ENCODE measurements around the gene CAPNS1.
A peak's percentile ranks its signal among the peaks of the same experiment; 100 is the strongest.

CAPNS1 gene

DNA sequence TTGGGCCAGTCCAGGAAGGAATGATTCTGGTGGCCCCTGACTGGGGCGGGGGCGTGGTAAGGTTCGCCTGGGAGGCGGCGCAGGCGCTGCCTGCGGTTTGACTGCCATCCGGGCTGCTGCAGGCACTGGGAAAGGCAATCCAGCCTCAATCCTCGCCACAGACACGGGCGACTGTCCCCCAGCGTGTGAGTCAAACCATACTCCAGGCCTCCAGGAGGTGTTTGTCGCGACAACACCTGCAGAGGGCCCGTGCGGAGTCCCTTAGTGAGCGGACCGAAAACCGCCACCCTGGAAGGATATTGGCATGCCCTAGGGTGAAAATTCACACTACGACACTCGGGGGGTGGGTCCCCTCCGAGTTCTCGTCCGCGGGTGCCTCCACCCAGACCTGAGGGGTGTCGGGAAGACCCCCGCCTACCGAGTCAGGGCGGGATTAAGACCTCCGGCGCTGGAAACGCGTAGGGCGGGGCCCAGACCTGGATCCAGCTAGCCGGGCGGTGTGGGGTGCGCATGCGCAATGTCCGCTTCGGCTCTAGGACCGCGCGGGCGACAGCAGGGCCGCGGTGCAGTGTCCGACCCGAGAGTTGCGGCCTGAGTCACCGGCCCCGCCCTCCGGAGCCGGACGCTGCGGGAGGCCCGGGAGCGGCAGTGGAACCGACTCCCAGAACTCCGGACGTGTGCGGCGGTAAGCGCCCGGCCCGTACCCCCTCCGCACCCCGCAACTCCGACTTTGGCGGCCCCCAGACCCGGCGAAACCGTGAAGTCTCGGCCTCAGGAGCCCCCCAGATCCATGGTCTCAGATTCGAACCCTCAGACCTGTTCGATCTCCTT lies at the start of gene CAPNS1:
Gene CAPNS1 (plus strand): TSS at position 594 of the 831 bp plus-strand sequence. CDS start 946 bp downstream, outside the sequence.
- peaks cover 16 to 23% of the 10 kb centered on the region in 2 donors for H3K36me3 ChIP-seq (ENCODE audit: control insufficient read depth in 1 of 2, insufficient read depth in 2 of 2, low read length in 2 of 2)
- no peaks in the 10 kb centered on the region for H3K9me3 ChIP-seq (ENCODE audit: control insufficient read depth in 1 of 2, low read length in 2 of 2)
- H3K27ac ChIP-seq (ENCODE audit: low read depth, low read length) = peak within 1 kb of the TSS; percentile 99
- H3K4me1 ChIP-seq (ENCODE audit: control insufficient read depth in 1 of 2, insufficient read depth in 2 of 2, low read length in 2 of 2) = peaks cover 9 to 20% of the 10 kb centered on the region in 2 donors
- H3K27me3 ChIP-seq (ENCODE audit: control insufficient read depth in 1 of 2, insufficient read depth in 2 of 2, low read length in 2 of 2) = no peaks in the 10 kb centered on the region
- H3K9ac ChIP-seq (ENCODE audit: low read depth in 1 of 2, low read length in 2 of 2) = peak within 1 kb of the TSS; percentile 100
- peak within 1 kb of the TSS; percentile 98 to 100 for H3K4me3 ChIP-seq (ENCODE audit: low read depth in 1 of 2, low read length in 2 of 2)

DNA sequence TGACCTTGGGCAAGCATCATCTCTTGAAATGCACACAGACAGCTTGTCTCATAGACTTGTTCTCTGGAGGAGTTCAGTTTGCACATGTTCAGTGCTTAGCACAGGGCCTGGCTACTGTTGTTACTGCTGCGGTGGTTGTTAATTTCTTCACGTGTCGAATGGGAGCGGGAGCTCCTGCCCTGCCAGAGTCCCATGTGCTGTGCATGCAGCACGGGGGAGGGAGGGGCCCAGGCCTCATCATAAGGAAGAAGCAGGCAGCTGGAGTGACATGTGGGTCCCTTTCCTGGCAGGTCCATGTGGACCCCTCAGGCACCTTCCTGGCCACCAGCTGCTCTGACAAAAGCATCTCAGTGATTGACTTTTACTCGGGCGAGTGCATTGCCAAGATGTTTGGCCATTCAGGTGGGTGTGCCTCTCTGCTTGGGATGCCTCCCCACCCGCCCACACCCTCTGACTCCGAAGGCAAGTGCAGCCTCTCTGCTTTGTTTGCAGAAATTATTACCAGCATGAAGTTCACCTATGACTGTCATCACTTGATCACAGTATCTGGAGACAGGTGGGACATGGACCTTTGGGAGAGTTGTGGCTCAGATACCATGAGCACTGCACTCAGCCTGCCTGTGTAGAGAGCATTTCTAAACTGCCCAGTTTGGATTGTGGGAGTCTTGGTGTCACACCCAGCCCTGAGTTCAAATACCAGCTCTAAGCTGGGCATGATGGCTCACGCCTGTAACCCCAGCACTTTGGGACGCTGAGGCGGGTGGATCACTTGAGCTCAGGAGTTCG lies 48.8 kb upstream of the CAPNS1 start:
- Histone ChIP-seq H3K27ac (ENCODE audit: low read depth, low read length) (no peak overlapping the region), H3K4me3 (ENCODE audit: low read depth in 1 of 2, low read length in 2 of 2) (no peak overlapping the region), H3K9me3 (ENCODE audit: control insufficient read depth in 1 of 2, low read length in 2 of 2) (no peaks in the 10 kb centered on the region), H3K9ac (ENCODE audit: low read depth in 1 of 2, low read length in 2 of 2) (no peak overlapping the region), H3K36me3 (ENCODE audit: control insufficient read depth in 1 of 2, insufficient read depth in 2 of 2, low read length in 2 of 2) (peaks cover 2 to 18% of the 10 kb centered on the region in 2 donors), H3K27me3 (ENCODE audit: control insufficient read depth in 1 of 2, insufficient read depth in 2 of 2, low read length in 2 of 2) (no peaks in the 10 kb centered on the region), H3K4me1 (ENCODE audit: control insufficient read depth in 1 of 2, insufficient read depth in 2 of 2, low read length in 2 of 2) (no peaks in the 10 kb centered on the region)

DNA sequence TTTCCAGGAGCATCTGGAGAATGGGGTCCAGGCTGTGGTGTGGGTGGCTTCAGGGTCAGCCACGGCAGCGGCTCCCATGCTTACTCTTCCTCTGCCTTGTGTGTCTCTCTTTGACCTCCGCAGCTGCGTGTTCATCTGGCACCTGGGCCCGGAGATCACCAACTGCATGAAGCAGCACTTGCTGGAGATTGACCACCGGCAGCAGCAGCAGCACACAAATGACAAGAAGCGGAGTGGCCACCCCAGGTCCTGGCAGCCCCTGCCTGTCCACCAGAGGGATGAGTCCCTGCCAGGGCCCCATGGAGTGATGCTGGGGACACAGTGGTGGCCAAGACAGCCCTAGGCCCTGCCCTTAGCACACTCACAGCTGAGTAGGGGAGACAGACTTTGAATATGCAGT lies 47.3 kb upstream of the CAPNS1 start:
- no peak overlapping the region for H3K4me3 ChIP-seq (ENCODE audit: low read depth in 1 of 2, low read length in 2 of 2)
- H3K36me3 ChIP-seq (ENCODE audit: control insufficient read depth in 1 of 2, insufficient read depth in 2 of 2, low read length in 2 of 2) = peaks cover 2 to 18% of the 10 kb centered on the region in 2 donors
- no peaks in the 10 kb centered on the region for H3K4me1 ChIP-seq (ENCODE audit: control insufficient read depth in 1 of 2, insufficient read depth in 2 of 2, low read length in 2 of 2)
- H3K9me3 ChIP-seq (ENCODE audit: control insufficient read depth in 1 of 2, low read length in 2 of 2) = no peaks in the 10 kb centered on the region
- H3K27me3 ChIP-seq (ENCODE audit: control insufficient read depth in 1 of 2, insufficient read depth in 2 of 2, low read length in 2 of 2) = no peaks in the 10 kb centered on the region
- no peak overlapping the region for H3K9ac ChIP-seq (ENCODE audit: low read depth in 1 of 2, low read length in 2 of 2)
- H3K27ac ChIP-seq (ENCODE audit: low read depth, low read length) = no peak overlapping the region

- no peak overlapping the region for H3K27ac ChIP-seq (ENCODE audit: low read depth, low read length)
- peaks cover 2 to 16% of the 10 kb centered on the region in 2 donors for H3K36me3 ChIP-seq (ENCODE audit: control insufficient read depth in 1 of 2, insufficient read depth in 2 of 2, low read length in 2 of 2)
- no peak overlapping the region for H3K9ac ChIP-seq (ENCODE audit: low read depth in 1 of 2, low read length in 2 of 2)
- no peaks in the 10 kb centered on the region for H3K4me1 ChIP-seq (ENCODE audit: control insufficient read depth in 1 of 2, insufficient read depth in 2 of 2, low read length in 2 of 2)
- H3K4me3 ChIP-seq (ENCODE audit: low read depth in 1 of 2, low read length in 2 of 2) = no peak overlapping the region
- no peaks in the 10 kb centered on the region for H3K27me3 ChIP-seq (ENCODE audit: control insufficient read depth in 1 of 2, insufficient read depth in 2 of 2, low read length in 2 of 2)
- H3K9me3 ChIP-seq (ENCODE audit: control insufficient read depth in 1 of 2, low read length in 2 of 2) = no peaks in the 10 kb centered on the region
These were observed 46.7 kb upstream of the CAPNS1 start for GRCh38 chr19:36093146-36093662.

- Histone ChIP-seq H3K9ac (ENCODE audit: low read depth in 1 of 2, low read length in 2 of 2) (no peak overlapping the region), H3K36me3 (ENCODE audit: control insufficient read depth in 1 of 2, insufficient read depth in 2 of 2, low read length in 2 of 2) (peaks cover 0 to 12% of the 10 kb centered on the region in 2 donors), H3K27me3 (ENCODE audit: control insufficient read depth in 1 of 2, insufficient read depth in 2 of 2, low read length in 2 of 2) (no peaks in the 10 kb centered on the region), H3K27ac (ENCODE audit: low read depth, low read length) (no peak overlapping the region), H3K4me3 (ENCODE audit: low read depth in 1 of 2, low read length in 2 of 2) (no peak overlapping the region), H3K9me3 (ENCODE audit: control insufficient read depth in 1 of 2, low read length in 2 of 2) (no peaks in the 10 kb centered on the region), H3K4me1 (ENCODE audit: control insufficient read depth in 1 of 2, insufficient read depth in 2 of 2, low read length in 2 of 2) (no peaks in the 10 kb centered on the region)
These were observed 46.2 kb upstream of the CAPNS1 start for GRCh38 chr19:36093687-36094086.

- Histone ChIP-seq H3K4me1 (ENCODE audit: control insufficient read depth in 1 of 2, insufficient read depth in 2 of 2, low read length in 2 of 2) (no peaks in the 10 kb centered on the region), H3K9me3 (ENCODE audit: control insufficient read depth in 1 of 2, low read length in 2 of 2) (no peaks in the 10 kb centered on the region), H3K4me3 (ENCODE audit: low read depth in 1 of 2, low read length in 2 of 2) (no peak overlapping the region), H3K36me3 (ENCODE audit: control insufficient read depth in 1 of 2, insufficient read depth in 2 of 2, low read length in 2 of 2) (peaks cover 0 to 5% of the 10 kb centered on the region in 2 donors), H3K27me3 (ENCODE audit: control insufficient read depth in 1 of 2, insufficient read depth in 2 of 2, low read length in 2 of 2) (no peaks in the 10 kb centered on the region), H3K27ac (ENCODE audit: low read depth, low read length) (no peak overlapping the region), H3K9ac (ENCODE audit: low read depth in 1 of 2, low read length in 2 of 2) (no peak overlapping the region)
These were observed 42.8 kb upstream of the CAPNS1 start for GRCh38 chr19:36097036-36097435.

- H3K36me3 ChIP-seq (ENCODE audit: control insufficient read depth in 1 of 2, insufficient read depth in 2 of 2, low read length in 2 of 2) = peaks cover 0 to 15% of the 10 kb centered on the region in 2 donors
- H3K27me3 ChIP-seq (ENCODE audit: control insufficient read depth in 1 of 2, insufficient read depth in 2 of 2, low read length in 2 of 2) = no peaks in the 10 kb centered on the region
- H3K27ac ChIP-seq (ENCODE audit: low read depth, low read length) = no peak overlapping the region
- no peak overlapping the region for H3K9ac ChIP-seq (ENCODE audit: low read depth in 1 of 2, low read length in 2 of 2)
- H3K4me3 ChIP-seq (ENCODE audit: low read depth in 1 of 2, low read length in 2 of 2) = no peak overlapping the region
- no peaks in the 10 kb centered on the region for H3K9me3 ChIP-seq (ENCODE audit: control insufficient read depth in 1 of 2, low read length in 2 of 2)
- no peaks in the 10 kb centered on the region for H3K4me1 ChIP-seq (ENCODE audit: control insufficient read depth in 1 of 2, insufficient read depth in 2 of 2, low read length in 2 of 2)
These were observed 40.6 kb upstream of the CAPNS1 start for GRCh38 chr19:36099166-36099785.

GRCh38 chr19:36100476-36100875 lies 39.4 kb upstream of the CAPNS1 start:
- Histone ChIP-seq H3K9ac (ENCODE audit: low read depth in 1 of 2, low read length in 2 of 2) (no peak overlapping the region), H3K9me3 (ENCODE audit: control insufficient read depth in 1 of 2, low read length in 2 of 2) (no peaks in the 10 kb centered on the region), H3K4me1 (ENCODE audit: control insufficient read depth in 1 of 2, insufficient read depth in 2 of 2, low read length in 2 of 2) (no peaks in the 10 kb centered on the region), H3K27ac (ENCODE audit: low read depth, low read length) (no peak overlapping the region), H3K36me3 (ENCODE audit: control insufficient read depth in 1 of 2, insufficient read depth in 2 of 2, low read length in 2 of 2) (peaks cover 0 to 27% of the 10 kb centered on the region in 2 donors), H3K4me3 (ENCODE audit: low read depth in 1 of 2, low read length in 2 of 2) (no peak overlapping the region), H3K27me3 (ENCODE audit: control insufficient read depth in 1 of 2, insufficient read depth in 2 of 2, low read length in 2 of 2) (no peaks in the 10 kb centered on the region)

DNA sequence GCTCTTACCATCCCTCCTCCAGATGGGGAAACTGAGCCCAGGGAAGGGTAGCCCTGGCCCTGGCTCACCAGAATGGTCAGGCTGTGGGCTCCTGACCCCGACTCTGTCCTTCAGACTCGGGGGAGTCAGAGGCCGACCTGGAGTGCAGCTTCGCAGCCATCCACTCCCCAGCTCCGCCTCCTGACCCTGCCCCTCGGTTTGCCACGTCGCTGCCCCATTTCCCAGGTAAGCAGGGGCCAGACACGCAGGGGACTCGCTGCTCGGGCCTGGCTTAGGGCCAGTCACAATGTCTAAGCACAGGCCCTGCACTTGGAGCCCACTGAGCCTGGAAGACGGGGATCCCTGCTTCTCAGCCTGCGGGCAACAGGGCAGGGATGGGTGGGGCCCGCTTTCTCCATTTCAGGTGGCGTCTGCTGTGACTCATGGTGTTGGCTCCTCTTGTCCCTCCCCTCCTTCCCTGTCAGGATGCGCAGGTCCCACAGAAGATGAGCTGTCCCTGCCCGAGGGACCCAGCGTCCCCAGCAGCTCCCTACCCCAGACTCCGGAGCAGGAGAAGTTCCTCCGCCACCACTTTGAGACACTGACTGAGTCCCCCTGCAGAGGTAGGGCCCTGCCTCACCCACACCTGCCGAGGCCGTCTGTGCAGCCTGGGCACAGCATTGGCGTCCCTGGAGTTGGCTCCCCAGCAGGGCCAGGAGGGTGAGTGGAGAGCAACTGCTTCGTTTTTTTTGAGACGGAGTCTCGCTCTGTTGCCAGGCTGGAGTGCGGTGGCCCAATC lies 38.1 kb upstream of the CAPNS1 start:
- Histone ChIP-seq H3K9ac (ENCODE audit: low read depth in 1 of 2, low read length in 2 of 2) (no peak overlapping the region), H3K4me3 (ENCODE audit: low read depth in 1 of 2, low read length in 2 of 2) (no peak overlapping the region), H3K27me3 (ENCODE audit: control insufficient read depth in 1 of 2, insufficient read depth in 2 of 2, low read length in 2 of 2) (no peaks in the 10 kb centered on the region), H3K36me3 (ENCODE audit: control insufficient read depth in 1 of 2, insufficient read depth in 2 of 2, low read length in 2 of 2) (peaks cover 0 to 34% of the 10 kb centered on the region in 2 donors), H3K9me3 (ENCODE audit: control insufficient read depth in 1 of 2, low read length in 2 of 2) (no peaks in the 10 kb centered on the region), H3K27ac (ENCODE audit: low read depth, low read length) (no peak overlapping the region), H3K4me1 (ENCODE audit: control insufficient read depth in 1 of 2, insufficient read depth in 2 of 2, low read length in 2 of 2) (no peaks in the 10 kb centered on the region)

Data from duodenal mucosa (tissue), 2 donors.